Hepatocyte (in vitro differentiated cells): ENCODE measurements around the gene RFX7. TPM values are rescaled to one million over a fixed set of nuclear protein-coding genes. Genes with fewer than 3 reads are reported as not detected.

Experiments
- DNase-seq: peaks from one replicate; pipeline ENCODE4 v3.0.0-alpha.2; 2016; ENCODE audit warnings: low spot score
- H2AFZ ChIP-seq: fragments of 200-600 bp; sonication (generic); 2 replicates; pipeline ENCODE4 v1.6.0; 2016; ENCODE audit warnings: antibody characterized with exemption, mild to moderate bottlenecking
- H3K27ac ChIP-seq: fragments of 200-600 bp; sonication (generic); 2 replicates; pipeline ENCODE4 v1.5.1; 2016; ENCODE audit warnings: mild to moderate bottlenecking
- H3K27me3 ChIP-seq: fragments of 200-600 bp; sonication (generic); 2 replicates; pipeline ENCODE4 v1.6.1; 2016
- H3K36me3 ChIP-seq: fragments of 200-600 bp; sonication (generic); replicated peaks from 2 replicates; pipeline ENCODE4 v1.5.1; 2016; ENCODE audit warnings: low read depth; ENCODE audit not compliant: insufficient read depth
- H3K4me1 ChIP-seq: fragments of 200-600 bp; sonication (generic); 2 replicates; pipeline ENCODE4 v1.5.1; 2016; ENCODE audit warnings: mild to moderate bottlenecking, moderate library complexity; ENCODE audit not compliant: insufficient read depth
- H3K4me2 ChIP-seq: fragments of 200-600 bp; sonication (generic); 2 replicates; pipeline ENCODE4 v1.6.0; 2016
- H3K4me3 ChIP-seq: fragments of 200-600 bp; sonication (generic); 2 replicates; pipeline ENCODE4 v1.5.1; 2016; ENCODE audit warnings: mild to moderate bottlenecking
- H3K79me2 ChIP-seq: fragments of 200-600 bp; sonication (generic); 2 replicates; pipeline ENCODE4 v1.6.0; 2017; ENCODE audit warnings: mild to moderate bottlenecking
- H3K9me2 ChIP-seq: fragments of 200-600 bp; sonication (generic); replicated peaks from 2 replicates; pipeline ENCODE4 v1.6.0; 2017; ENCODE audit warnings: mild to moderate bottlenecking; ENCODE audit not compliant: insufficient read depth
- H3K9me3 ChIP-seq: fragments of 200-600 bp; sonication (generic); 2 replicates; pipeline ENCODE4 v1.5.1; 2016; ENCODE audit warnings: low read depth, mild to moderate bottlenecking
- H4K20me1 ChIP-seq: fragments of 200-600 bp; sonication (generic); 2 replicates; pipeline ENCODE4 v1.6.0; 2016; ENCODE audit warnings: mild to moderate bottlenecking; ENCODE audit not compliant: insufficient read depth, poor library complexity, severe bottlenecking
- CTCF ChIP-seq: fragments of 200-600 bp; sonication (generic); IDR thresholded peaks from 2 replicates; pipeline ENCODE4 v1.5.1; 2016; ENCODE audit warnings: antibody characterized with exemption, mild to moderate bottlenecking; ENCODE audit not compliant: poor library complexity
- EZH2 ChIP-seq: fragments of 200-600 bp; sonication (generic); IDR thresholded peaks from 2 replicates; pipeline ENCODE4 v1.6.1; 2016; ENCODE audit warnings: antibody characterized with exemption, mild to moderate bottlenecking, borderline replicate concordance
- EZH2phosphoT487 ChIP-seq: fragments of 200-600 bp; sonication (generic); IDR thresholded peaks from one replicate; pipeline ENCODE4 v1.6.1; 2018; ENCODE audit warnings: antibody characterized with exemption, mild to moderate bottlenecking, low read depth, moderate library complexity; ENCODE audit not compliant: unreplicated experiment, severe bottlenecking
- WGBS: methylation state at CpG from one replicate; pipeline ENCODE4 v1.1.6; 2016; ENCODE audit warnings: low lambda C conversion rate; ENCODE audit errors: missing lambda C conversion rate; 5-methylcytosine and 5-hydroxymethylcytosine counted together
- polyA plus RNA-seq: library from polyadenylated mRNA; unstranded; fragments of >200 nt; fragmentation: Nextera tagmentation; extraction: Ambion mirVana; gene quantifications from 2 replicates; pipeline ENCODE4 v1.2.1, GENCODE V29; 2016
- total RNA-seq: library from RNA; depleted of rRNA; stranded (reverse); fragments of >200 nt; gene quantifications from 2 replicates; pipeline ENCODE4 v1.2.3, GENCODE V29; 2014

The RFX7 gene
- total and polyA plus RNA-seq, 2 experiments from 2014 or later, result 4.3 to 8.3 TPM

DNA sequence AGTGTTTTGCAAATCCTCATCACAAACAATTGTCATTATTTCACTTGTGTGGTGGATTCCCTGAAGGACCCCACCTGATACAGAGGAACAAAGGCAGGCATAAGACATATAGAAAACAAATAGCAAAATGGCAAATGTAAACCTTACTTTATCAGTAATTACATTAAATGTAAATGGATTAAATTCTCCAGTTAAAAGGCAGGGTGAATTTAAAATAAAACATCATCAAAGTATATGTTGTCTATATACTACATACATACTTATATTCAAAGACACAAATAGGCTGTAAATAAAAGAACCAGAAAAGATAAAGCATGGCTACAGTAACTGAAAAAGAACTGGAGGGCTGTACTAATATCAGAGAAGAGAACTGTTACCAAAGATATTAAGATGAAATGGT lies 117.3 kb downstream of the RFX7 start:
- no peak for TF ChIP-seq EZH2phosphoT487
- TF ChIP-seq EZH2, result no peak
- no peak for TF ChIP-seq CTCF
- Histone ChIP-seq H3K79me2 (peaks cover 6% of the 10 kb centered on the region), H3K4me1 (no peaks in the 10 kb centered on the region), H3K27me3 (no peaks in the 10 kb centered on the region), H2AFZ (no peak overlapping the region), H3K9me3 (peaks cover 24% of the 10 kb centered on the region), H3K4me3 (no peak overlapping the region), H3K27ac (no peak overlapping the region), H3K4me2 (no peak overlapping the region), H3K36me3 (no peaks in the 10 kb centered on the region), H4K20me1 (no peaks in the 10 kb centered on the region), H3K9me2 (no peaks in the 10 kb centered on the region)
- no peak for DNase-seq

GRCh38 chr15:56124391-56124790 lies 119.3 kb downstream of the RFX7 start:
- H3K27me3 ChIP-seq, result no peaks in the 10 kb centered on the region
- no peak for DNase-seq
- no peaks in the 10 kb centered on the region for H3K4me1 ChIP-seq
- H3K9me2 ChIP-seq, result no peaks in the 10 kb centered on the region
- H3K27ac ChIP-seq, result no peak overlapping the region
- H2AFZ ChIP-seq, result no peak overlapping the region
- TF ChIP-seq EZH2phosphoT487, result no peak
- TF ChIP-seq CTCF, result no peak
- no peak for TF ChIP-seq EZH2
- no peak overlapping the region for H3K4me3 ChIP-seq
- WGBS, result 96% methylated on average over 4 of the region's 4 CpGs
- H3K36me3 ChIP-seq, result no peaks in the 10 kb centered on the region
- no peaks in the 10 kb centered on the region for H4K20me1 ChIP-seq
- peaks cover 6% of the 10 kb centered on the region for H3K79me2 ChIP-seq
- peaks cover 41% of the 10 kb centered on the region for H3K9me3 ChIP-seq
- H3K4me2 ChIP-seq, result no peak overlapping the region

DNA sequence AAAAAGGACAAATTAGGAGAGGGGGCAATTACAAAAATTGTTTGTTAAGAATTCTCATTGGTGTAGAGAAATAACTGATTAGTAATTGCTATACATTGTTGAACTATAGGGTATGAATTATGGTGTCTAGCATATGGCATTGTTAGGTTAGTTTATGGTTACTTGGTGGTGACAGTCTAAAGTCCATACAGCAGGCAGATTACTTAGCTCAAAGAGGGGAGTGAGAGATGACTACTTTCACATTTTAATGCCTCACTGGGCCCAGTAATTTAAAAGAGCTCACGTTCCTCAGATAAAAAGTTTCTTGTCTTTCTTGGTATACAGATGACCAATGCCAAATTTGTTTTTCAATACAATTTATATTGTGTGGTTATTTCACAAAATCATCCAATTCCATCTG lies 137.8 kb downstream of the RFX7 start:
- whole genome bisulfite sequencing, result 88% methylated on average over 1 of the region's 1 CpG
- no peak overlapping the region for H3K4me3 ChIP-seq
- no peaks in the 10 kb centered on the region for H3K36me3 ChIP-seq

More for the DNA sequence above, 137.8 kb downstream of the RFX7 start:
- Histone ChIP-seq H2AFZ (no peak overlapping the region), H3K9me3 (no peaks in the 10 kb centered on the region), H3K27me3 (no peaks in the 10 kb centered on the region), H3K27ac (no peak overlapping the region), H3K9me2 (no peaks in the 10 kb centered on the region), H4K20me1 (no peaks in the 10 kb centered on the region), H3K4me1 (no peaks in the 10 kb centered on the region), H3K4me2 (no peak overlapping the region), H3K79me2 (peaks cover 4% of the 10 kb centered on the region)
- TF ChIP-seq CTCF (no peak), EZH2 (no peak), EZH2phosphoT487 (no peak)
- no peak for DNase-seq
